Nephron (organoid): Measurements from ENCODE around the gene TNS2.
"Not testable (repeated sequence)": the region's sequence is repeated elsewhere in the genome, so short reads cannot be mapped to it uniquely, and the experiment has no call there.

Source experiments
- H3K27ac Mint-ChIP-seq, 3 experiments: 2 replicates each; pipeline ENCODE4 v1.8.0; 2020; ENCODE audit warnings: mixed read lengths in 3 of 3, mild to moderate bottlenecking in 2 of 3, moderate library complexity in 1 of 3
- H3K27me3 Mint-ChIP-seq: 2 replicates; pipeline ENCODE4 v1.8.0; 2021; ENCODE audit warnings: low read depth, mild to moderate bottlenecking, moderate library complexity, mixed read lengths
- H3K36me3 Mint-ChIP-seq: 2 replicates; pipeline ENCODE4 v1.8.0; 2020; ENCODE audit warnings: low read depth, mixed read lengths
- H3K4me1 Mint-ChIP-seq: 2 replicates; pipeline ENCODE4 v1.8.0; 2020; ENCODE audit warnings: mixed read lengths
- H3K4me3 Mint-ChIP-seq, 3 experiments: 2 replicates each; pipeline ENCODE4 v1.8.0; 2020; ENCODE audit warnings: mild to moderate bottlenecking in 3 of 3, mixed read lengths in 3 of 3, moderate library complexity in 2 of 3
- H3K9me3 Mint-ChIP-seq: 2 replicates; pipeline ENCODE4 v1.8.0; 2020; ENCODE audit warnings: mixed read lengths
- CTCF ChIP-seq, 3 experiments: fragments of 200-600 bp; sonication (generic); IDR thresholded peaks; one replicate each; pipeline ENCODE4 v1.5.0; 2021; ENCODE audit warnings: antibody characterized with exemption in 3 of 3; ENCODE audit not compliant: unreplicated experiment in 3 of 3

Gene TNS2

GRCh38 chr12:53006810-53007309 lies 43.0 kb upstream of the TNS2 start:
- Mint-ChIP-seq H3K4me1 (peaks cover 52% of the 10 kb centered on the region), H3K4me3 (peak overlapping the region; percentile 97 to 99 (median 99)), H3K36me3 (peaks cover 31% of the 10 kb centered on the region), H3K27me3 (no peaks in the 10 kb centered on the region), H3K27ac (peak overlapping the region; percentile 96 to 99 (median 98)), H3K9me3 (no peaks in the 10 kb centered on the region)
- TF ChIP-seq CTCF (IDR thresholded peaks at IDR 0.05; ENCODE audit: unreplicated experiment in 3 of 3): no peak

GRCh38 chr12:53007343-53007742 lies 42.5 kb upstream of the TNS2 start:
- no peaks in the 10 kb centered on the region for H3K9me3 Mint-ChIP-seq
- no peaks in the 10 kb centered on the region for H3K27me3 Mint-ChIP-seq
- H3K4me3 Mint-ChIP-seq: peak overlapping the region; percentile 97 to 99 (median 99)
- H3K4me1 Mint-ChIP-seq: peaks cover 54% of the 10 kb centered on the region
- H3K27ac Mint-ChIP-seq: peak overlapping the region; percentile 96 to 99 (median 98)
- peaks cover 33% of the 10 kb centered on the region for H3K36me3 Mint-ChIP-seq
- TF ChIP-seq CTCF (IDR thresholded peaks at IDR 0.05; ENCODE audit: unreplicated experiment in 3 of 3): no peak

- H3K4me3 Mint-ChIP-seq: peak overlapping the region; percentile 97 to 99 (median 99)
- not testable (repeated sequence) for H3K9me3 Mint-ChIP-seq, H3K27me3 Mint-ChIP-seq, H3K27ac Mint-ChIP-seq
- H3K4me1 Mint-ChIP-seq: peaks cover 54% of the 10 kb centered on the region
- H3K36me3 Mint-ChIP-seq: peaks cover 39% of the 10 kb centered on the region
Observed at GRCh38 chr12:53008760-53009159, 41.1 kb upstream of the TNS2 start.

GRCh38 chr12:53010955-53011354 lies 38.9 kb upstream of the TNS2 start:
- Mint-ChIP-seq H3K27me3 (no peaks in the 10 kb centered on the region), H3K36me3 (peaks cover 44% of the 10 kb centered on the region), H3K9me3 (no peaks in the 10 kb centered on the region), H3K27ac (no peak overlapping the region), H3K4me1 (peaks cover 41% of the 10 kb centered on the region), H3K4me3 (no peak overlapping the region)
- no peak for TF ChIP-seq CTCF (IDR thresholded peaks at IDR 0.05; ENCODE audit: unreplicated experiment in 3 of 3)

- H3K4me1 Mint-ChIP-seq: peaks cover 37% of the 10 kb centered on the region
- peaks cover 50% of the 10 kb centered on the region for H3K36me3 Mint-ChIP-seq
- H3K27ac Mint-ChIP-seq: peak overlapping the region; percentile 19 to 68 (median 23)
- TF ChIP-seq CTCF (IDR thresholded peaks at IDR 0.05; ENCODE audit: unreplicated experiment in 3 of 3): no peak
- H3K27me3 Mint-ChIP-seq: no peaks in the 10 kb centered on the region
- no peak overlapping the region for H3K4me3 Mint-ChIP-seq
- no peaks in the 10 kb centered on the region for H3K9me3 Mint-ChIP-seq
Observed at GRCh38 chr12:53011889-53012288, 38.0 kb upstream of the TNS2 start.

GRCh38 chr12:53012928-53013327 lies 36.9 kb upstream of the TNS2 start:
- peaks cover 58% of the 10 kb centered on the region for H3K36me3 Mint-ChIP-seq

More at GRCh38 chr12:53012928-53013327, 36.9 kb upstream of the TNS2 start:
- Mint-ChIP-seq H3K27me3 (no peaks in the 10 kb centered on the region), H3K27ac (no peak overlapping the region), H3K4me3 (no peak overlapping the region), H3K9me3 (no peaks in the 10 kb centered on the region), H3K4me1 (peaks cover 28% of the 10 kb centered on the region)
- TF ChIP-seq CTCF (IDR thresholded peaks at IDR 0.05; ENCODE audit: unreplicated experiment in 3 of 3): no peak
